ENCODE data around the gene GPR25.

Gene GPR25

GRCh38 chr1:200872446-200873115 lies at the start of gene GPR25:
Gene GPR25 (plus strand): TSS chr1:200872981. CDS start chr1:200873038, 57 bp downstream.
- no peak for DNase-seq

- no peak for DNase-seq
Measured at GRCh38 chr1:200831091-200831490, 41.7 kb upstream of the GPR25 start.

- DNase-seq: no peak
Measured at GRCh38 chr1:200834383-200834782, 38.4 kb upstream of the GPR25 start.

GRCh38 chr1:200836213-200836612 lies 36.6 kb upstream of the GPR25 start:
- no peak for DNase-seq

- DNase-seq: no peak
Measured at GRCh38 chr1:200837931-200838571, 34.7 kb upstream of the GPR25 start.

GRCh38 chr1:200838676-200839445 lies 33.9 kb upstream of the GPR25 start:
- no peak for DNase-seq

GRCh38 chr1:200845360-200845759 lies 27.4 kb upstream of the GPR25 start:
- no peak for DNase-seq

GRCh38 chr1:200846398-200846797 lies 26.4 kb upstream of the GPR25 start:
- DNase-seq: no peak

- no peak for DNase-seq
Measured at GRCh38 chr1:200849430-200849829, 23.4 kb upstream of the GPR25 start.

- DNase-seq: no peak
Measured at GRCh38 chr1:200850554-200850953, 22.2 kb upstream of the GPR25 start.

- no peak for DNase-seq
Measured at GRCh38 chr1:200856716-200857357, 15.9 kb upstream of the GPR25 start.

- DNase-seq: no peak
Measured at GRCh38 chr1:200857804-200858203, 15.0 kb upstream of the GPR25 start.

- no peak for DNase-seq
Measured at GRCh38 chr1:200861937-200862647, 10.7 kb upstream of the GPR25 start.

- DNase-seq: no peak
Measured at GRCh38 chr1:200862713-200863415, 9.9 kb upstream of the GPR25 start.

- DNase-seq: no peak
Measured at GRCh38 chr1:200866116-200866515, 6.7 kb upstream of the GPR25 start.

GRCh38 chr1:200866521-200866920 lies 6.3 kb upstream of the GPR25 start:
- DNase-seq: no peak

GRCh38 chr1:200867018-200867811 lies 5.6 kb upstream of the GPR25 start:
- no peak for DNase-seq

- no peak for DNase-seq
Measured at GRCh38 chr1:200869376-200869752, 3.4 kb upstream of the GPR25 start.

GRCh38 chr1:200869753-200870391 lies 2.9 kb upstream of the GPR25 start:
- DNase-seq: no peak

GRCh38 chr1:200873116-200873670 lies 412 bp downstream of the GPR25 start:
- DNase-seq: no peak

Measured in bone marrow (tissue), 2 donors.